NB4 (cell line): Measurements from ENCODE around the gene F7.

Experiments
- CTCF ChIP-seq: IDR thresholded peaks from one replicate; pipeline ENCODE4 v1.5.1; 2012; ENCODE audit warnings: low read depth, low read length
- MYC ChIP-seq: IDR thresholded peaks from 2 replicates; pipeline ENCODE4 v1.6.1; 2011; ENCODE audit warnings: low read depth, low read length
- POLR2A ChIP-seq: IDR thresholded peaks from 2 replicates; pipeline ENCODE4 v1.6.1; 2011; ENCODE audit warnings: mild to moderate bottlenecking; ENCODE audit not compliant: insufficient read length; ENCODE audit errors: extremely low read depth

- TF ChIP-seq CTCF (no peak), POLR2A (no peak), MYC (no peak)
Measured at GRCh38 chr13:113121928-113122471, 16.4 kb downstream of the F7 start.
